ENCODE results near the gene RNFT1.
"Not testable (repeated sequence)": the region's sequence is repeated elsewhere in the genome, so short reads cannot be mapped to it uniquely, and the experiment has no call there.

Gene RNFT1

GRCh38 chr17:59964482-59965328 is at the start of gene RNFT1:
TSS of gene RNFT1 (minus strand) at chr17:59964740. CDS start at chr17:59964663, 77 bp downstream.
- DNase-seq = peak in 13 of 14 donors; percentile 43 to 88 (median 76)

- not testable (repeated sequence) for DNase-seq
These were observed 44.8 kb upstream of the RNFT1 start for GRCh38 chr17:60009326-60009725.

- not testable (repeated sequence) for DNase-seq
These were observed 43.8 kb upstream of the RNFT1 start for GRCh38 chr17:60008377-60008776.

- DNase-seq = no peak
These were observed 41.6 kb upstream of the RNFT1 start for GRCh38 chr17:60006160-60006559.

GRCh38 chr17:60004561-60004960 is 40.0 kb upstream of the RNFT1 start:
- DNase-seq = not testable (repeated sequence)

- DNase-seq = not testable (repeated sequence)
These were observed 37.9 kb upstream of the RNFT1 start for GRCh38 chr17:60002405-60002804.

GRCh38 chr17:59996608-59997007 is 32.1 kb upstream of the RNFT1 start:
- DNase-seq = not testable (repeated sequence)

GRCh38 chr17:59975166-59975565 is 10.6 kb upstream of the RNFT1 start:
- not testable (repeated sequence) for DNase-seq

- not testable (repeated sequence) for DNase-seq
These were observed 8.9 kb upstream of the RNFT1 start for GRCh38 chr17:59973483-59973882.

GRCh38 chr17:59972778-59973177 is 8.2 kb upstream of the RNFT1 start:
- no peak for DNase-seq

GRCh38 chr17:59971771-59972170 is 7.2 kb upstream of the RNFT1 start:
- DNase-seq = not testable (repeated sequence)

GRCh38 chr17:59963738-59964481 is 630 bp downstream of the RNFT1 start:
- peak in 12 of 14 donors; percentile 30 to 73 (median 64) for DNase-seq

- no peak for DNase-seq
These were observed 1.7 kb downstream of the RNFT1 start for GRCh38 chr17:59962739-59963318.

GRCh38 chr17:59959574-59959973 is 5.0 kb downstream of the RNFT1 start:
- not testable (repeated sequence) for DNase-seq

- DNase-seq = no peak
These were observed 9.7 kb downstream of the RNFT1 start for GRCh38 chr17:59954856-59955255.

- no peak for DNase-seq
These were observed 14.5 kb downstream of the RNFT1 start for GRCh38 chr17:59950049-59950448.

- DNase-seq = not testable (repeated sequence)
These were observed 17.2 kb downstream of the RNFT1 start for GRCh38 chr17:59947310-59947709.

GRCh38 chr17:59946433-59946832 is 18.1 kb downstream of the RNFT1 start:
- DNase-seq = not testable (repeated sequence)

- no peak for DNase-seq
These were observed 23.4 kb downstream of the RNFT1 start for GRCh38 chr17:59941131-59941530.

- not testable (repeated sequence) for DNase-seq
These were observed 23.8 kb downstream of the RNFT1 start for GRCh38 chr17:59940697-59941096.

GRCh38 chr17:59933317-59933716 is 31.2 kb downstream of the RNFT1 start:
- DNase-seq = not testable (repeated sequence)

- DNase-seq = not testable (repeated sequence)
These were observed 33.8 kb downstream of the RNFT1 start for GRCh38 chr17:59930768-59931167.

- DNase-seq = not testable (repeated sequence)
These were observed 34.4 kb downstream of the RNFT1 start for GRCh38 chr17:59930121-59930520.

Measured in C1 segment of cervical spinal cord (tissue), 14 donors.